GM19023 (cell line): ENCODE data around the gene TSC22D3.
A peak's percentile ranks its signal among the peaks of the same experiment; 100 is the strongest.
"Not testable (repeated sequence)": the region's sequence is repeated elsewhere in the genome, so short reads cannot be mapped to it uniquely, and the experiment has no call there.

Experiments
- ATAC-seq: cut with Tn5 transposase; IDR thresholded peaks from one replicate; pipeline ENCODE4 v1.9.1; 2021; ENCODE audit warnings: mild to moderate bottlenecking, moderate library complexity; ENCODE audit not compliant: unreplicated experiment

TSC22D3 gene

GRCh38 chrX:107775734-107776511 lies at the start of gene TSC22D3:
Gene TSC22D3 (minus strand): TSS chrX:107775787. CDS start chrX:107775419, 368 bp downstream.
- peak; percentile 73 for ATAC-seq

- ATAC-seq, result no peak
Observed at GRCh38 chrX:107823456-107823855, 47.9 kb upstream of the TSC22D3 start.

- no peak for ATAC-seq
Observed at GRCh38 chrX:107823042-107823441, 47.5 kb upstream of the TSC22D3 start.

GRCh38 chrX:107818900-107819521 lies 43.4 kb upstream of the TSC22D3 start:
- ATAC-seq, result no peak

- not testable (repeated sequence) for ATAC-seq
Observed at GRCh38 chrX:107810053-107810452, 34.5 kb upstream of the TSC22D3 start.

GRCh38 chrX:107805179-107805578 lies 29.6 kb upstream of the TSC22D3 start:
- no peak for ATAC-seq

GRCh38 chrX:107804427-107804826 lies 28.8 kb upstream of the TSC22D3 start:
- ATAC-seq, result no peak

GRCh38 chrX:107787827-107788226 lies 12.2 kb upstream of the TSC22D3 start:
- ATAC-seq, result no peak

GRCh38 chrX:107780525-107780924 lies 4.9 kb upstream of the TSC22D3 start:
- no peak for ATAC-seq

- no peak for ATAC-seq
Observed at GRCh38 chrX:107777536-107777832, 1.9 kb upstream of the TSC22D3 start, which contains the start of gene NCBP2L. Gene NCBP2L (plus strand): TSS chrX:107777733. CDS start chrX:107794221, 16,488 bp downstream.

GRCh38 chrX:107776649-107777535 lies 1.3 kb upstream of the TSC22D3 start:
- peak; percentile 81 for ATAC-seq

GRCh38 chrX:107775000-107775733 lies 420 bp downstream of the TSC22D3 start:
- peak; percentile 16 for ATAC-seq

- no peak for ATAC-seq
Observed at GRCh38 chrX:107773906-107774435, 1.6 kb downstream of the TSC22D3 start.

- no peak for ATAC-seq
Observed at GRCh38 chrX:107773206-107773605, 2.4 kb downstream of the TSC22D3 start.

- no peak for ATAC-seq
Observed at GRCh38 chrX:107769581-107770317, 5.8 kb downstream of the TSC22D3 start.

- ATAC-seq, result no peak
Observed at GRCh38 chrX:107768051-107768450, 7.5 kb downstream of the TSC22D3 start.

- ATAC-seq, result no peak
Observed at GRCh38 chrX:107766470-107767150, 9.0 kb downstream of the TSC22D3 start.

GRCh38 chrX:107764845-107765608 lies 10.6 kb downstream of the TSC22D3 start:
- ATAC-seq, result no peak

- no peak for ATAC-seq
Observed at GRCh38 chrX:107763647-107764046, 11.9 kb downstream of the TSC22D3 start.
